GM23338 (cell line): ENCODE measurements around the gene TOP1. TPM values are rescaled to one million over a fixed set of nuclear protein-coding genes. Genes with fewer than 3 reads are reported as not detected.

ENCODE experiments used
- ATAC-seq: fragments of 200-7000 bp; cut with Tn5 transposase; 3 replicates; pipeline ENCODE4 v1.9.1; 2020
- DNase-seq: peaks from one replicate; pipeline ENCODE4 v3.0.0-alpha.2; 2015; ENCODE audit warnings: low spot score
- H2AFZ ChIP-seq: fragments of 200-600 bp; sonication (generic); 2 replicates; pipeline ENCODE4 v1.8.0; 2016; ENCODE audit warnings: antibody characterized with exemption, mild to moderate bottlenecking, moderate library complexity
- H3F3A ChIP-seq: fragments of 200-600 bp; sonication (generic); replicated peaks from 2 replicates; pipeline ENCODE4 v1.8.0; 2017; ENCODE audit warnings: antibody characterized with exemption, mixed run types, low read depth
- H3K27ac ChIP-seq: fragments of 200-600 bp; sonication (generic); 2 replicates; pipeline ENCODE4 v1.6.1; 2016; ENCODE audit warnings: low read depth
- H3K27me3 ChIP-seq: fragments of 200-600 bp; sonication (generic); 2 replicates; pipeline ENCODE4 v1.8.0; 2016; ENCODE audit warnings: mild to moderate bottlenecking, mixed run types, moderate library complexity; ENCODE audit not compliant: insufficient read depth
- H3K36me3 ChIP-seq: fragments of 200-600 bp; sonication (generic); 2 replicates; pipeline ENCODE4 v1.8.0; 2016; ENCODE audit warnings: mild to moderate bottlenecking; ENCODE audit not compliant: insufficient read depth
- H3K4me1 ChIP-seq: fragments of 200-600 bp; sonication (generic); 2 replicates; pipeline ENCODE4 v1.8.0; 2016; ENCODE audit warnings: mild to moderate bottlenecking, moderate library complexity; ENCODE audit not compliant: insufficient read depth
- H3K4me2 ChIP-seq: fragments of 200-600 bp; sonication (generic); 2 replicates; pipeline ENCODE4 v1.7.1; 2017; ENCODE audit warnings: mixed run types
- H3K4me3 ChIP-seq: fragments of 200-600 bp; sonication (generic); 2 replicates; pipeline ENCODE4 v1.6.1; 2016; ENCODE audit warnings: mixed run types
- H3K79me2 ChIP-seq: fragments of 200-600 bp; sonication (generic); replicated peaks from 2 replicates; pipeline ENCODE4 v1.8.0; 2017; ENCODE audit warnings: mild to moderate bottlenecking; ENCODE audit not compliant: insufficient read depth
- H3K9me2 ChIP-seq: fragments of 200-600 bp; sonication (generic); 2 replicates; pipeline ENCODE4 v1.8.0; 2017; ENCODE audit not compliant: insufficient read depth
- H4K20me1 ChIP-seq: fragments of 200-600 bp; sonication (generic); replicated peaks from 2 replicates; pipeline ENCODE4 v1.8.0; 2017; ENCODE audit warnings: mild to moderate bottlenecking; ENCODE audit not compliant: insufficient read depth
- H3K27ac Mint-ChIP-seq: 2 replicates; pipeline ENCODE4 v1.8.0; 2020; ENCODE audit warnings: inconsistent platforms, mild to moderate bottlenecking, moderate library complexity, mixed read lengths
- H3K27me3 Mint-ChIP-seq: 3 replicates; pipeline ENCODE4 v1.8.0; 2022; ENCODE audit warnings: low read depth, mild to moderate bottlenecking, moderate library complexity, mixed read lengths, inconsistent platforms; ENCODE audit not compliant: insufficient read depth, poor library complexity
- H3K36me3 Mint-ChIP-seq: 3 replicates; pipeline ENCODE4 v1.8.0; 2021; ENCODE audit warnings: low read depth, mild to moderate bottlenecking, inconsistent platforms, moderate library complexity, mixed read lengths
- H3K4me1 Mint-ChIP-seq: 3 replicates; pipeline ENCODE4 v1.8.0; 2020; ENCODE audit warnings: mild to moderate bottlenecking, inconsistent platforms, mixed read lengths
- H3K4me3 Mint-ChIP-seq: 3 replicates; pipeline ENCODE4 v1.8.0; 2021; ENCODE audit warnings: moderate library complexity, mild to moderate bottlenecking, inconsistent platforms, mixed read lengths
- H3K9me3 Mint-ChIP-seq: 3 replicates; pipeline ENCODE4 v1.8.0; 2020; ENCODE audit warnings: moderate library complexity, mild to moderate bottlenecking, inconsistent platforms, mixed read lengths
- ETS1 ChIP-seq: IDR thresholded peaks from 2 replicates; pipeline ENCODE4 v1.6.1; 2016; ENCODE audit warnings: antibody characterized with exemption
- EZH2phosphoT487 ChIP-seq: fragments of 200-600 bp; sonication (generic); IDR thresholded peaks from one replicate; pipeline ENCODE4 v1.8.1; 2018; ENCODE audit warnings: antibody characterized with exemption; ENCODE audit not compliant: unreplicated experiment
- STAT1 ChIP-seq: IDR thresholded peaks from one replicate; pipeline ENCODE4 v1.6.1; 2016; ENCODE audit warnings: antibody characterized with exemption; ENCODE audit not compliant: unreplicated experiment
- ZNF462 ChIP-seq: fragments of 250-450 bp; sonication (Bioruptor Pico); IDR thresholded peaks from 2 replicates; pipeline ENCODE4 v1.5.0; 2020; ENCODE audit warnings: mild to moderate bottlenecking, moderate library complexity
- polyA plus RNA-seq: library from polyadenylated mRNA; unstranded; fragments of >200 nt; fragmentation: Nextera tagmentation; extraction: Ambion mirVana; gene quantifications from 2 replicates; pipeline ENCODE4 v1.2.1, GENCODE V29; 2016
- total RNA-seq: library from RNA; depleted of rRNA; stranded (reverse); fragments of >200 nt; shearing (Covaris generic); gene quantifications from 2 replicates; pipeline ENCODE4 v1.2.3, GENCODE V29; 2014

TOP1 gene
- total and polyA plus RNA-seq, 2 experiments from 2014 or later = 62.4 to 101 TPM

- Histone ChIP-seq H3K79me2 (no peaks in the 10 kb centered on the region), H4K20me1 (peaks cover 4% of the 10 kb centered on the region), H3K36me3 (peaks cover 32% of the 10 kb centered on the region), H2AFZ (no peak overlapping the region), H3F3A (peaks cover 6% of the 10 kb centered on the region; the same call in 1 of the 2 replicates), H3K27ac (no peak overlapping the region), H3K4me3 (no peak overlapping the region), H3K4me1 (no peaks in the 10 kb centered on the region), H3K4me2 (no peak overlapping the region), H3K27me3 (no peaks in the 10 kb centered on the region), H3K9me2 (no peaks in the 10 kb centered on the region)
- H3K27ac Mint-ChIP-seq = no peak overlapping the region
- H3K4me3 Mint-ChIP-seq = no peak overlapping the region
- peaks cover 93% of the 10 kb centered on the region for H3K36me3 Mint-ChIP-seq
- no peaks in the 10 kb centered on the region; the same call in 2 of the 3 replicates for H3K9me3 Mint-ChIP-seq
- TF ChIP-seq ETS1 (no peak), STAT1 (no peak), ZNF462 (no peak), EZH2phosphoT487 (no peak)
- ATAC-seq (no peak), DNase-seq (no peak)
- peaks cover 15% of the 10 kb centered on the region for H3K27me3 Mint-ChIP-seq
- H3K4me1 Mint-ChIP-seq = no peaks in the 10 kb centered on the region; the same call in 2 of the 3 replicates
Measured at GRCh38 chr20:41169791-41170351, 141.2 kb downstream of the TOP1 start.
